GM12878 (cell line): ENCODE results near the gene SULT2A1. TPM values are rescaled to one million over a fixed set of nuclear protein-coding genes. Genes with fewer than 3 reads are reported as not detected.

ENCODE experiments used
- ATAC-seq: fragments of 200-7000 bp; cut with Tn5 transposase; 3 replicates; pipeline ENCODE4 v1.9.1; 2020; ENCODE audit warnings: mild to moderate bottlenecking, moderate library complexity
- BruUV-seq: library from RNA; stranded (reverse); fragments of 400-500 nt; replicated peaks from 2 replicates; lab custom pipeline; 2021; lab: Mats Ljungman, UMichigan
- CTCF ChIA-PET: fragments of 300-600 bp; sonication (Branson Sonifier 250); formaldehyde crosslinking; extraction: SDS; loops from one replicate; lab custom pipeline; 2021; ENCODE audit warnings: inconsistent platforms; lab: Yijun Ruan, JAX
- POLR2A ChIA-PET: fragments of 350-600 bp; formaldehyde crosslinking; extraction: SDS; loops from one replicate; lab custom pipeline; 2021; ENCODE audit warnings: inconsistent platforms; lab: Charles Lee
- RAD21 ChIA-PET: fragments of 300-600 bp; sonication (Branson Sonifier 250); formaldehyde crosslinking; loops from one replicate; lab custom pipeline; 2023; ENCODE audit warnings: antibody characterized with exemption; ENCODE audit not compliant: unreplicated experiment; lab: Charles Lee
- SMC1A ChIA-PET: fragments of 300-600 bp; sonication (Branson Sonifier 250); formaldehyde crosslinking; loops from one replicate; lab custom pipeline; 2023; ENCODE audit not compliant: unreplicated experiment, uncharacterized antibody; lab: Charles Lee
- DNase-seq: peaks from one replicate; pipeline ENCODE4 v3.0.0-alpha.2; 2011; ENCODE audit warnings: low read depth, low spot score
- FAIRE-seq: peaks from 3 replicates; lab custom pipeline; 2011; peaks lifted over from hg19 to GRCh38; lab: Jason Lieb, UNC
- H2AFZ ChIP-seq: 2 replicates; pipeline ENCODE4 v1.6.0; 2011; ENCODE audit warnings: low read depth, low read length, control low read depth; ENCODE audit not compliant: control insufficient read depth
- H3K27ac ChIP-seq: 2 replicates; pipeline ENCODE4 v1.5.1; 2011; ENCODE audit warnings: control low read depth; ENCODE audit not compliant: control insufficient read depth, insufficient read depth
- H3K27me3 ChIP-seq, 2 experiments: replicated peaks in 1 of 2; 2 replicates each; pipeline versions ENCODE4 v1.6.0 to v1.6.1; 2011; ENCODE audit warnings: low read length in 1 of 2; ENCODE audit not compliant: control insufficient read depth in 2 of 2, insufficient read depth in 2 of 2
- H3K36me3 ChIP-seq, 2 experiments: 2 replicates each; pipeline ENCODE4 v1.5.1; 2011; ENCODE audit warnings: low read length in 1 of 2; ENCODE audit not compliant: control insufficient read depth in 2 of 2, insufficient read depth in 2 of 2
- H3K4me1 ChIP-seq: 2 replicates; pipeline ENCODE4 v1.6.1; 2011; ENCODE audit warnings: mild to moderate bottlenecking, low read length, moderate library complexity, mixed read lengths; ENCODE audit not compliant: control insufficient read depth, insufficient read depth
- H3K4me2 ChIP-seq: 2 replicates; pipeline ENCODE4 v1.6.0; 2011; ENCODE audit warnings: control low read depth; ENCODE audit not compliant: control insufficient read depth, insufficient read depth
- H3K4me3 ChIP-seq: fragments of 200-600 bp; sonication (generic); 2 replicates; pipeline ENCODE4 v1.5.1; 2016
- H3K79me2 ChIP-seq: 2 replicates; pipeline ENCODE4 v1.6.0; 2011; ENCODE audit warnings: low read length; ENCODE audit not compliant: control insufficient read depth, insufficient read depth
- H3K9ac ChIP-seq: 2 replicates; pipeline ENCODE4 v1.8.0; 2011; ENCODE audit warnings: low read length, control low read depth, mixed read lengths; ENCODE audit not compliant: control insufficient read depth, insufficient read depth
- H3K9me3 ChIP-seq: replicated peaks from 3 replicates; pipeline ENCODE4 v1.5.1; 2011; ENCODE audit warnings: mild to moderate bottlenecking, low read length; ENCODE audit not compliant: control insufficient read depth, insufficient read depth
- H4K20me1 ChIP-seq: 2 replicates; pipeline ENCODE4 v1.6.0; 2011; ENCODE audit not compliant: control insufficient read depth, insufficient read depth
- CEBPZ ChIP-seq: fragments of 150-350 bp; IDR thresholded peaks from 2 replicates; pipeline ENCODE4 v1.6.1; 2016; ENCODE audit warnings: low read depth, low read length
- GATAD2B ChIP-seq: fragments of 450-650 bp; conservative IDR thresholded peaks from 2 replicates; pipeline ENCODE4 v1.6.1; 2017; ENCODE audit warnings: low read depth, mild to moderate bottlenecking, moderate library complexity
- MTA2 ChIP-seq: fragments of 450-650 bp; IDR thresholded peaks from 2 replicates; pipeline ENCODE4 v1.6.1; 2016; ENCODE audit warnings: low read depth, mild to moderate bottlenecking, moderate library complexity
- MYB ChIP-seq: fragments of 150-350 bp; IDR thresholded peaks from 2 replicates; pipeline ENCODE4 v1.6.1; 2014; ENCODE audit warnings: mild to moderate bottlenecking, low read depth, low read length, borderline replicate concordance
- PAX8 ChIP-seq: fragments of 450-650 bp; IDR thresholded peaks from 2 replicates; pipeline ENCODE4 v1.6.1; 2017; ENCODE audit warnings: mild to moderate bottlenecking, moderate library complexity
- POLR2A ChIP-seq: IDR thresholded peaks from 2 replicates; pipeline ENCODE4 v1.6.1; 2011; ENCODE audit warnings: low read depth, mild to moderate bottlenecking, low read length
- RELB ChIP-seq: fragments of 450-650 bp; IDR thresholded peaks from 2 replicates; pipeline ENCODE4 v1.6.1; 2017; ENCODE audit warnings: low read depth, mild to moderate bottlenecking, moderate library complexity
- USF1 ChIP-seq: IDR thresholded peaks from 2 replicates; pipeline ENCODE4 v1.6.1; 2011; ENCODE audit warnings: borderline replicate concordance, low read depth, mild to moderate bottlenecking, moderate library complexity, mixed read lengths, low read length; ENCODE audit not compliant: insufficient read depth; ENCODE audit errors: extremely low read length
- WRNIP1 ChIP-seq: IDR thresholded peaks from 2 replicates; pipeline ENCODE4 v1.6.1; 2011; ENCODE audit warnings: low read depth, low read length, improper control_type of control experiment, borderline replicate concordance
- ZNF622 ChIP-seq: fragments of 450-650 bp; IDR thresholded peaks from 2 replicates; pipeline ENCODE4 v1.6.1; 2017; ENCODE audit warnings: mild to moderate bottlenecking, inconsistent platforms
- ZNF687 ChIP-seq: fragments of 450-650 bp; IDR thresholded peaks from 2 replicates; pipeline ENCODE4 v1.6.1; 2017; ENCODE audit warnings: mild to moderate bottlenecking, moderate library complexity
- WGBS: methylation state at CpG from one replicate; pipeline ENCODE4 v1.1.6; 2016; ENCODE audit warnings: low lambda C conversion rate; ENCODE audit not compliant: insufficient replicate concordance, insufficient coverage; ENCODE audit errors: missing lambda C conversion rate; 5-methylcytosine and 5-hydroxymethylcytosine counted together
- in situ Hi-C: fragments of 300-500 bp; cut with MboI; formaldehyde crosslinking; loops from 9 replicates; pipeline ENCODE4 v1.14.3; 2018; ENCODE audit warnings: mixed read lengths
- intact Hi-C: fragments of 100-400 bp; cut with micrococcal nuclease; formaldehyde crosslinking; loops from one replicate; pipeline ENCODE4 v1.14.2; 2022; ENCODE audit not compliant: unreplicated experiment
- polyA plus RNA-seq, 11 experiments: library from polyadenylated mRNA; depleted of rRNA in 4 of 11; unstranded in 6 of 11; stranded (reverse) in 5 of 11; fragments of >200 nt; fragmentation: Nextera tagmentation in 4 of 11; fragmentation: Illumina TruSeq in 1 of 11; extraction: Ambion mirVana in 4 of 11; extraction: Trizol in 1 of 11; gene quantifications; 1 replicate in 1 of 11; 2 replicates in 10 of 11; pipeline versions ENCODE4 v1.2.1 to v1.2.3, GENCODE V29; 2011 to 2016; ENCODE audit warnings: inconsistent platforms in 2 of 11, missing spikeins in 2 of 11, low read depth in 1 of 11
- total RNA-seq, 4 experiments: library from RNA; depleted of rRNA in 3 of 4; stranded (reverse); fragments of >200 nt in 3 of 4; fragmentation: Illumina TruSeq in 1 of 4; extraction: Trizol in 1 of 4; gene quantifications; 2 replicates each; pipeline versions ENCODE4 v1.2.1 to v1.2.3, GENCODE V29; 2013 to 2021

SULT2A1 gene
- total and polyA plus RNA-seq, 10 of the 15 experiments (the other 5 are each of a cell fraction or from before 2014, with no cell fraction given), result 0.13 TPM; not detected in 9

- no peak for TF ChIP-seq MYB
- TF ChIP-seq PAX8, result no peak
- no peak for TF ChIP-seq MTA2
These were observed 59.3 kb downstream of the SULT2A1 start (continued) for GRCh38 chr19:47826800-47827199.

- H3K36me3 ChIP-seq, result no peaks in the 10 kb centered on the region
- intact Hi-C loops, result no loop called here
- FAIRE-seq, result no peak
- H4K20me1 ChIP-seq, result no peaks in the 10 kb centered on the region
- no peak overlapping the region for H2AFZ ChIP-seq
- no peak overlapping the region for H3K4me2 ChIP-seq
- ATAC-seq, result no peak
- ChIA-PET SMC1A (no interaction called here), RAD21 (interaction anchor here (0.8 kb wide), 1 partner anchor 15 kb away, joined by 3 read pairs; no protein-coding TSS in a partner anchor), CTCF (interaction anchor here (1.0 kb wide), 1 partner anchor 10 kb away, joined by 4 read pairs; no protein-coding TSS in a partner anchor), POLR2A (no interaction called here)
- no peak overlapping the region for H3K27ac ChIP-seq
- no peak overlapping the region for H3K9ac ChIP-seq
- no peak for DNase-seq
- WGBS, result 50% methylated on average over 6 of the region's 6 CpGs
- in situ Hi-C loops, result no loop called here
- no peaks in the 10 kb centered on the region for H3K79me2 ChIP-seq
- H3K4me1 ChIP-seq, result peaks cover 4% of the 10 kb centered on the region; the same call in 1 of the 2 replicates
- no peaks in the 10 kb centered on the region for H3K9me3 ChIP-seq
- no TSS peak for BruUV-seq
- no peaks in the 10 kb centered on the region; a peak in 3 of 4 replicates for H3K27me3 ChIP-seq
- no peak overlapping the region for H3K4me3 ChIP-seq
- TF ChIP-seq RELB, result no peak
- no peak for TF ChIP-seq ZNF687
- no peak for TF ChIP-seq ZNF622
- TF ChIP-seq GATAD2B, result no peak
- no peak for TF ChIP-seq POLR2A
- no peak for TF ChIP-seq USF1
- TF ChIP-seq WRNIP1, result no peak
- no peak for TF ChIP-seq CEBPZ
These were observed 61.7 kb downstream of the SULT2A1 start for GRCh38 chr19:47824396-47824795.
